Measurements from ENCODE around the gene TGFA.

TGFA gene

GRCh38 chr2:70574109-70574508, 20.5 kb upstream of the TGFA start:
- no peak overlapping the region for H3K14ac ChIP-seq (ENCODE audit: low read length)
- no peak overlapping the region for H3K18ac ChIP-seq (ENCODE audit: low read length)
- H2BK15ac ChIP-seq (ENCODE audit: low read length), result no peak overlapping the region
- H2BK5ac ChIP-seq (ENCODE audit: low read length), result no peak overlapping the region
- no peaks in the 10 kb centered on the region for H3K4me1 ChIP-seq (ENCODE audit: control insufficient read depth in 2 of 2, insufficient read depth in 1 of 2, low read depth in 1 of 2, low read length in 2 of 2)
- no peak overlapping the region for H3K9ac ChIP-seq (ENCODE audit: low read depth, low read length, poor library complexity)
- no CpG with 5 or more reads among the region's 2 CpGs for WGBS, 2 donors (ENCODE audit: extremely low coverage in 2 of 2, insufficient read length in 2 of 2, insufficient replicate concordance in 1 of 2)
- no peak overlapping the region for H3K4me3 ChIP-seq (ENCODE audit: low read length in 2 of 2)
- DNase-seq (ENCODE audit: low spot score), result no peak
- no peaks in the 10 kb centered on the region for H3K79me1 ChIP-seq (ENCODE audit: low read depth, low read length)
- H3K27me3 ChIP-seq (ENCODE audit: control insufficient read depth in 3 of 3, insufficient read depth in 3 of 3, low read depth in 1 of 3, low read length in 3 of 3), result peaks cover 0 to 10% (median 2%) of the 10 kb centered on the region in 3 experiments
- no peak overlapping the region for H4K8ac ChIP-seq (ENCODE audit: low read depth, low read length)
- H4K91ac ChIP-seq (ENCODE audit: low read depth, low read length, poor library complexity), result no peak overlapping the region
- no peak overlapping the region for H2BK120ac ChIP-seq (ENCODE audit: low read depth, low read length)
- no peak overlapping the region for H2BK12ac ChIP-seq (ENCODE audit: low read length)
- H3K4ac ChIP-seq (ENCODE audit: low read length), result no peak overlapping the region
- no peak overlapping the region for H2AFZ ChIP-seq (ENCODE audit: low read length)
- no peak overlapping the region for H3K4me2 ChIP-seq (ENCODE audit: insufficient read depth, low read length, poor library complexity, severe bottlenecking)
- no peak overlapping the region for H3K23ac ChIP-seq (ENCODE audit: low read depth, low read length, poor library complexity)
- no peak overlapping the region for H3K27ac ChIP-seq (replicated peaks; ENCODE audit: low read length)
- H2AK5ac ChIP-seq (ENCODE audit: low read depth, low read length), result no peak overlapping the region
- no peaks in the 10 kb centered on the region for H3K36me3 ChIP-seq (replicated peaks in 1 of 2; ENCODE audit: control insufficient read depth in 2 of 2, insufficient read depth in 2 of 2, low read length in 2 of 2)
- H3K9me3 ChIP-seq (replicated peaks in 1 of 2; ENCODE audit: control insufficient read depth in 2 of 2, insufficient read depth in 1 of 2, low read depth in 1 of 2, low read length in 2 of 2), result peaks cover 0 to 1% of the 10 kb centered on the region in 2 donors

GRCh38 chr2:70570041-70570661, 16.5 kb upstream of the TGFA start:
- Histone ChIP-seq H3K9me3 (replicated peaks in 1 of 2; ENCODE audit: control insufficient read depth in 2 of 2, insufficient read depth in 1 of 2, low read depth in 1 of 2, low read length in 2 of 2) (no peaks in the 10 kb centered on the region), H2BK15ac (ENCODE audit: low read length) (no peak overlapping the region), H3K4me1 (ENCODE audit: control insufficient read depth in 2 of 2, insufficient read depth in 1 of 2, low read depth in 1 of 2, low read length in 2 of 2) (peaks cover 0 to 2% of the 10 kb centered on the region in 2 donors), H2AFZ (ENCODE audit: low read length) (no peak overlapping the region), H3K18ac (ENCODE audit: low read length) (no peak overlapping the region), H3K9ac (ENCODE audit: low read depth, low read length, poor library complexity) (no peak overlapping the region), H2BK5ac (ENCODE audit: low read length) (no peak overlapping the region), H3K14ac (ENCODE audit: low read length) (no peak overlapping the region), H3K4me2 (ENCODE audit: insufficient read depth, low read length, poor library complexity, severe bottlenecking) (no peak overlapping the region), H3K23ac (ENCODE audit: low read depth, low read length, poor library complexity) (no peak overlapping the region), H3K36me3 (replicated peaks in 1 of 2; ENCODE audit: control insufficient read depth in 2 of 2, insufficient read depth in 2 of 2, low read length in 2 of 2) (no peaks in the 10 kb centered on the region), H3K79me1 (ENCODE audit: low read depth, low read length) (no peaks in the 10 kb centered on the region), H4K91ac (ENCODE audit: low read depth, low read length, poor library complexity) (no peak overlapping the region), H2BK12ac (ENCODE audit: low read length) (no peak overlapping the region), H3K4ac (ENCODE audit: low read length) (no peak overlapping the region), H3K27ac (replicated peaks; ENCODE audit: low read length) (no peak overlapping the region), H2AK5ac (ENCODE audit: low read depth, low read length) (no peak overlapping the region), H4K8ac (ENCODE audit: low read depth, low read length) (no peak overlapping the region), H2BK120ac (ENCODE audit: low read depth, low read length) (no peak overlapping the region), H3K4me3 (ENCODE audit: low read length in 2 of 2) (no peak overlapping the region), H3K27me3 (ENCODE audit: control insufficient read depth in 3 of 3, insufficient read depth in 3 of 3, low read depth in 1 of 3, low read length in 3 of 3) (peaks cover 0 to 8% (median 2%) of the 10 kb centered on the region in 3 experiments)
- no CpG with 5 or more reads among the region's 7 CpGs for WGBS, 2 donors (ENCODE audit: extremely low coverage in 2 of 2, insufficient read length in 2 of 2, insufficient replicate concordance in 1 of 2)
- no peak for DNase-seq (ENCODE audit: low spot score)

GRCh38 chr2:70569559-70569958, 15.9 kb upstream of the TGFA start:
- Histone ChIP-seq H3K27ac (replicated peaks; ENCODE audit: low read length) (no peak overlapping the region), H3K4me3 (ENCODE audit: low read length in 2 of 2) (no peak overlapping the region), H3K18ac (ENCODE audit: low read length) (no peak overlapping the region), H3K23ac (ENCODE audit: low read depth, low read length, poor library complexity) (no peak overlapping the region), H2BK5ac (ENCODE audit: low read length) (no peak overlapping the region), H4K8ac (ENCODE audit: low read depth, low read length) (no peak overlapping the region), H4K91ac (ENCODE audit: low read depth, low read length, poor library complexity) (no peak overlapping the region), H2BK15ac (ENCODE audit: low read length) (no peak overlapping the region), H3K4me1 (ENCODE audit: control insufficient read depth in 2 of 2, insufficient read depth in 1 of 2, low read depth in 1 of 2, low read length in 2 of 2) (peaks cover 0 to 5% of the 10 kb centered on the region in 2 donors), H3K79me1 (ENCODE audit: low read depth, low read length) (no peaks in the 10 kb centered on the region), H3K27me3 (ENCODE audit: control insufficient read depth in 3 of 3, insufficient read depth in 3 of 3, low read depth in 1 of 3, low read length in 3 of 3) (peaks cover 0 to 11% (median 2%) of the 10 kb centered on the region in 3 experiments), H3K36me3 (replicated peaks in 1 of 2; ENCODE audit: control insufficient read depth in 2 of 2, insufficient read depth in 2 of 2, low read length in 2 of 2) (no peaks in the 10 kb centered on the region), H3K9me3 (replicated peaks in 1 of 2; ENCODE audit: control insufficient read depth in 2 of 2, insufficient read depth in 1 of 2, low read depth in 1 of 2, low read length in 2 of 2) (no peaks in the 10 kb centered on the region), H2BK120ac (ENCODE audit: low read depth, low read length) (no peak overlapping the region), H3K4ac (ENCODE audit: low read length) (no peak overlapping the region), H3K14ac (ENCODE audit: low read length) (no peak overlapping the region), H3K4me2 (ENCODE audit: insufficient read depth, low read length, poor library complexity, severe bottlenecking) (no peak overlapping the region), H2AK5ac (ENCODE audit: low read depth, low read length) (no peak overlapping the region), H2BK12ac (ENCODE audit: low read length) (no peak overlapping the region), H3K9ac (ENCODE audit: low read depth, low read length, poor library complexity) (no peak overlapping the region), H2AFZ (ENCODE audit: low read length) (no peak overlapping the region)
- no peak for DNase-seq (ENCODE audit: low spot score)
- no CpG with 5 or more reads among the region's 6 CpGs for WGBS, 2 donors (ENCODE audit: extremely low coverage in 2 of 2, insufficient read length in 2 of 2, insufficient replicate concordance in 1 of 2)

GRCh38 chr2:70566906-70567305, 13.3 kb upstream of the TGFA start:
- Histone ChIP-seq H3K79me1 (ENCODE audit: low read depth, low read length) (no peaks in the 10 kb centered on the region), H3K4me2 (ENCODE audit: insufficient read depth, low read length, poor library complexity, severe bottlenecking) (no peak overlapping the region), H3K4me1 (ENCODE audit: control insufficient read depth in 2 of 2, insufficient read depth in 1 of 2, low read depth in 1 of 2, low read length in 2 of 2) (peaks cover 0 to 5% of the 10 kb centered on the region in 2 donors), H2AK5ac (ENCODE audit: low read depth, low read length) (no peak overlapping the region), H2BK12ac (ENCODE audit: low read length) (no peak overlapping the region), H3K9me3 (replicated peaks in 1 of 2; ENCODE audit: control insufficient read depth in 2 of 2, insufficient read depth in 1 of 2, low read depth in 1 of 2, low read length in 2 of 2) (no peaks in the 10 kb centered on the region), H3K27ac (replicated peaks; ENCODE audit: low read length) (no peak overlapping the region), H3K36me3 (replicated peaks in 1 of 2; ENCODE audit: control insufficient read depth in 2 of 2, insufficient read depth in 2 of 2, low read length in 2 of 2) (no peaks in the 10 kb centered on the region), H3K9ac (ENCODE audit: low read depth, low read length, poor library complexity) (no peak overlapping the region), H4K8ac (ENCODE audit: low read depth, low read length) (no peak overlapping the region), H2AFZ (ENCODE audit: low read length) (no peak overlapping the region), H4K91ac (ENCODE audit: low read depth, low read length, poor library complexity) (no peak overlapping the region), H3K27me3 (ENCODE audit: control insufficient read depth in 3 of 3, insufficient read depth in 3 of 3, low read depth in 1 of 3, low read length in 3 of 3) (peaks cover 0 to 20% (median 0%) of the 10 kb centered on the region in 3 experiments), H2BK5ac (ENCODE audit: low read length) (no peak overlapping the region), H2BK120ac (ENCODE audit: low read depth, low read length) (no peak overlapping the region), H3K18ac (ENCODE audit: low read length) (no peak overlapping the region), H3K14ac (ENCODE audit: low read length) (no peak overlapping the region), H2BK15ac (ENCODE audit: low read length) (no peak overlapping the region), H3K4ac (ENCODE audit: low read length) (no peak overlapping the region), H3K23ac (ENCODE audit: low read depth, low read length, poor library complexity) (no peak overlapping the region), H3K4me3 (ENCODE audit: low read length in 2 of 2) (no peak overlapping the region)
- no CpG with 5 or more reads among the region's 2 CpGs for WGBS, 2 donors (ENCODE audit: extremely low coverage in 2 of 2, insufficient read length in 2 of 2, insufficient replicate concordance in 1 of 2)
- no peak for DNase-seq (ENCODE audit: low spot score)
